HG03558 (cell line): ENCODE results near the gene ALDH1B1.

ENCODE experiments used
- ATAC-seq: cut with Tn5 transposase; IDR thresholded peaks from one replicate; pipeline ENCODE4 v1.9.1; 2021; ENCODE audit warnings: moderate number of reproducible peaks; ENCODE audit not compliant: unreplicated experiment; ENCODE audit errors: extremely low read depth

The ALDH1B1 gene

DNA sequence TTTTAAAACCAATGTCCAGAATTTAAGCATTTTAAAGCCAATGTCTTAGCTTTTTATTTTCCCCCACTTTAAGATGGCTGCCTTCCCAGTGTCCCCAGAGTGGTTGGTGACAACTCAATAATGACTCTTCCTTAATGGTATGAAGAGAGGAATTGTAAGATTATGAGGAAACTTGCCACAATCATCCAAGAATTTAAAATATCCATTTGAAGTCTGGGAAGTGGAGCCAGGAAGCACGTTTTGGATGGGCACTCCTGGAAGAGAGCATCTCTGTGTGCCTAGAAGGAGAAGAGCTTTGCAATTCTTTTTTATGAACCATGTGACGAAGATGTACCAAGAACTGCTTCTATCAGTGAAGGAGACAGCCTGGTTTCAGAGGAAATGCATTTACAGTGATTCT, 43.0 kb downstream of the ALDH1B1 start:
- no peak for ATAC-seq

DNA sequence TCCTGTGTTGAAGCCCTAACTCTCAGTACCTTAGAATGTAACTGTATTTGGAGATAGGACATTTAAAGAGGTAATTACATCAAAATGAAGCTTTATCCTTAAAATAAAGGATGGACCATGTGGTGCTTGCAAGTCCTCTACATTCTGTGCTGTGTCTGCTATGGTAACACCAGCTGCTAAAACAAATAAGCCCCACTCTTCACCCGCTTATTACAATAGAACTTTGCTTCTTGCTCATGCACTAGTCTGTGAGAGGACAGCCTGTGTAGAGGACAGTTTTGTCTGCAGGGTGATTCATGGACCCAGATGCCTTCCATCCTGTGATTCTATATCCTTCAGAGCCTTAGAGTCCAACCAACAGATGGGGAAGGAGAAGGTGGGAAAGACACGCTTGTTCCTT, 44.2 kb downstream of the ALDH1B1 start:
- no peak for ATAC-seq

DNA sequence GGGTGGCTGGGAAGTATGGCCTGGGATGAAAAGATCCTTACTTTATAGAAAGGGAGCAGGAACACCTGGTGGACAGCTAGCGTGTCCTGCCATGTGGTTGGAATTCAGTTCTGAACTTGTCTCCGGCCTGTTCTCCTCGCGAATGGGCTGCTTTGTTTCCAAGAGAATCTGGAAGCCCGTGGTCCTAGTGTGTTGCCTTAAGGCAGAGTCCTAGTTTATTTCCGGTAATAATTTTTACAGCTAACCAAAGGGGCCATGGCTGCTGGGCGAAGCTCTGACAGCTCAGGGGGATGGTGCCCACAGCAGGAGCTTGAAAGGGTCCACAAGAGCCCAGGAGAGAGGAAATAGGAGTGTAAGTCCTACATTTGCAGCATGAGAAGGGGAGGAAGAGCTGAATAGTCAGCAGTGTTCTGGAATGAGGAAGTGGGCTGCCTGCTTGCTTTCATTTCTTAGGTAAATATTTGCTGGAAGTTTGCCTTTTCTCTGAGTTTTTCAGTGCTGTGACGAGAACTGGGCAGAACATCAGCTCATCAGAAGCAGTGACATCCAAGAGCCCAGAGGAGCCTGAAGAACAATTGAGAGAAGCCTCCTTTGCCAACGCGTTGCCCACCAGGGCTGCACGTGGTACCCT, 44.8 kb downstream of the ALDH1B1 start:
- no peak for ATAC-seq

DNA sequence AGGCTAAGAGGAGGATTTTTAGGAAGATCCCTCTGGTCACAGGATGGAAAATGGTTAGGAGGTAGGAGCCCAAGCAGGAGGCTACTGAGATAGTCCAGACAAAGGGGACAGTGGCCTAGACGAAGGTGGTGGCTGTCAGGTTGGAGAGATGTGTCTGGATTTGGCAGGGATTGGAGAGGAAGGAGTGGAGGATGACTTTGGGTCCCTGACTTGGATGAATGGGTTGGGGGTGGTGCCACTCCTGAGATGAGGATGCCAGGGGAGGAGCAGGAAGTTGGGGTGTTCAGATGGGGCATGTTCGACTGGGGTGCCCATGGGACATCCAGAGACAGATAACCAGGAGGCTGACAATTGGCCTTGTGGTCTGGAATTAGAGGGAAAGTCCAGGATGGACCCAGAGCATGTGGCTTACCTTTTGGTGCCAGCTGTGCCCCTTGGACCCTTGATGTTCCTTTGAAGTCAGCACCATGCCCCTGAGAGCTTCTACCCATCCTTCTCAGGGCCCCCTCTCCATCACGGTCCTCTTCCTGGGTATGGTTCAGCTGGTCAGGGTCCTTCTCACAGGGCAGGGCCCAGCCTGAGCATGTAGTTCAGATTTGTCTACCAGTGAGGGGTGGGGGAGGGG, 46.9 kb downstream of the ALDH1B1 start:
- ATAC-seq, result no peak

DNA sequence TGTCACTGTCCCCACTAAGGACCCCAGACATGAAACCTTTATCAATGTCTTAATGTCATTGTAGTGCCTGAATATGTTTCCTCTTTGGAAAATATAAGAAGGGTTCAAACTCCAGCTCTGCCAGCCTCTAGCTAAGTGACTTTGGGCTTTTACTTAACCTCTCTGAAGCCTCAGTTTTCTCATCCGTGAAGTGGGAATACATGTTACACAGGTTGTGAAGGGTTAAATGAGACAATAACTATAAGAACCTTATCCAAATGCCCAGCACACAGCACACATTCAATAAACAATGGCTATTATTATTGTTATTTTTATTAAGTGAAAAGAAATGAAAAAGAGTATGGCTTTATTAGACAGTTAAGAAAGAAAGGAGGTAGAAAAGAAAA, 47.4 kb downstream of the ALDH1B1 start:
- no peak for ATAC-seq

DNA sequence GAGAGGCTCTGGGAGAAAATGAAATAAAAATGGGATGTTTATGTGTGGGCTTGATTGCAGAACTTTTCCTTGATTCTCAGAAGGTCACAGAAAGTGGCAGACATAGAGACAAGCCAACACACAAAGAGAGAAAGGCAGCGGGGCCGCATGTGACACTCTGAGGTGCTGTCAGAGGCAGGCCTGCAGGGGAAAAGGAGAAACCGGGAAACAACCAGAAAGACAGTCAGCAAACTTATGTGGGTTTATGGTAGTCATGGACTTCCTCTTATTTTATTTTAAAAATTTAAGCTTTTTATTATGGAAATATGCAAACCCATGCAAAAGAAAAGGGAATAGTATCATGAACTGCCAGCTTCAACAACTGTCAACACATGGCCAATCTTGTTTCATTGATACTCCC, 48.0 kb downstream of the ALDH1B1 start:
- ATAC-seq, result no peak

DNA sequence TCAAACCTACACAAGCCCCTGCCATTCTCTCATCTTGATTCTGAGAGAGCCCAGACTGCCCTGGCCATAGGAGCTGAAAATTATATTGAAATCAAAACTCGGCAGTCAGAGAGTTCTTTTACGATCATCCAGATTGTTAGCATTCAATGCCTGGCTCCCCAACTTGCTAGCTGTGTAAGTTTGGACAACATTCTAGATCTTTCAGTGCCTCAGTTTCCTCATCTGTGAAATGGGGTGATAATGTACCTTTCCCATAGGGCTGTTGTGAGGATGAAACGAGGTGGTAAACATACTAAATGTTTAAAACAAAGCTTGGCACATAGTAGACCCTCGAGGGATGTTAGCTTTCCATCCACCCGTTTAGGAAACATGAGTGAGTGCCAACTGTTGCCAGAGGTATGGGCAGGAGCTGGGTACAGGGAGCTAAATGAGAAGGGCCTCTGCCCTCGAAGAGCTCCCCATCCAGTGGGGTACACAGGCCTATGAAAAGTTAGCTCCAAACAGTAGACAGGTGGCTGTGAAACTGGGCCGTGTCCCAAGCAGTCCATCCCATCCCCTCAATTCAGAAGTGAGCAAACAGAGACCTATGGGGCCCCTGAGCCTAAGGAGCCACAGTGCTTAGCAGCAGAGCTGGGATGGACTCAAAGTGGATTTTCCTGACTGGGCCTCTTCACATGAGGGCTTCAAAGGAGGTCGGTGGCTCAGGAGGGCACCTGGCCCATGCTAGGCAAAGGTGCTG, 49.0 kb downstream of the ALDH1B1 start:
- no peak for ATAC-seq

DNA sequence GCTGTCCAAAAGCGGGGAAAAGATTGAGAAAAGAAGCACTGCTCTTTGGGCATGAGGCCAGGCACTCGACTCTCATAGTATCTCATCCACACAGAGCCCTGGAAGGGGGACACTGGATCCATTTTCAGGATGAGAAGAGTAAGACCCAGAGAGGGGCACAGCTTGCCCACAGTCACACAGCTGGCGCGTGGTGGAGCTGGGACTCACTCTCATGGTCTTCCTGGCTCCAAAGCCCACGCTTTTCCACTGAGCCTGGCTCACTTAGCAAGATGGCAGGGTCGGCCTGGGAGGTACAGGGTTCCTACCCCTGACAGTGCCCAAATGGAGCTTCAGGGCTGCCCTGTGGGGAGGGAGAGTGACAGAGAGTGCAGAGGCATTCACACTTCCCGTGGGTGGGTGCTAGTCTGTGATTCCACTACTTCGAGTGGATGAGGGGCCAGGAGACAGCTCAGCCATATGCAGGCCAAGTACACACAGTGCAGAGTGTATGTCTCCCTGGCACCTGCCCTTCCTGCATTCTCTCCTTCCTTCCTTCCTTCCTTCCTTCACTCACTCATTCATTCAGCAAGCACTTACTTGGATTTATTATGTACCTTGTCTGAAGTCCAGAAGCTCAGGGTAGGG, 50.1 kb downstream of the ALDH1B1 start:
- ATAC-seq, result no peak

DNA sequence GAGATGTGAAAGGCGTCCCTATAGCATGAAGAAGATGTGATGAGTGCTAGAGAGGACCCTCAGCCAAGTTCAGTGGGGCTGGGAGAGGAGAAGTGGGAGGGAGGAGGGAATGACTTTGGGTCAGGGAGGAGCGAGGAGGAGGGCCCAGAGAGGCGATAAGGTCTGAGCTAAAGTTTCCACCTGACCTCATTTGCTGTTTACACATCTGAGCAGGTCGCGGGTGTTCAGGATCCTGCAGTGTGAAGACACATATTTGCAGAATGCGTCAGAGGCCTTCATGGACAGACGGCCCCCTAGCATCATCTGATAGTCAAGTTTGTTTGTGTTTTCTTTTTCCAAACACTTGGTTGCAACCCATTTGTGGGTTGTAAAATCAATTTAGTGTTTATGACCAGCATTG, 50.7 kb downstream of the ALDH1B1 start:
- no peak for ATAC-seq

DNA sequence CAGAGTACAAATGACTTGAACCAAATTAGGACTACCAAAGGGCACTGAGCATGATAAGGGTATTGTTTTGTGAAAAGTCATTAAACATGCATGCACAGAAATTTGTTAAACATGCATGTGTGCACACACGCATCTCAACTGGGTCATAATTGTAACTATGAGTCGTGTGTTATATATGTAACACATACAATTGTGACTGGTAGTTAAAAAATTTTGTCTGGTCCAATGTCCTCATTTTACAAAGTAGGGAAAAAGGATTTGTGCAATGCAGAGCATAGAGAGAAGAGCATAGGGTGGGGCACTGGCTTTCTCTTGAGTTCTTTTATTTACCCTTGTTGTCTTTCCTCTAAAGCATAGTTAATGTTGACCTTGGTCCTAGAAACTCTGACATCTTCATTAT, 51.1 kb downstream of the ALDH1B1 start:
- no peak for ATAC-seq

DNA sequence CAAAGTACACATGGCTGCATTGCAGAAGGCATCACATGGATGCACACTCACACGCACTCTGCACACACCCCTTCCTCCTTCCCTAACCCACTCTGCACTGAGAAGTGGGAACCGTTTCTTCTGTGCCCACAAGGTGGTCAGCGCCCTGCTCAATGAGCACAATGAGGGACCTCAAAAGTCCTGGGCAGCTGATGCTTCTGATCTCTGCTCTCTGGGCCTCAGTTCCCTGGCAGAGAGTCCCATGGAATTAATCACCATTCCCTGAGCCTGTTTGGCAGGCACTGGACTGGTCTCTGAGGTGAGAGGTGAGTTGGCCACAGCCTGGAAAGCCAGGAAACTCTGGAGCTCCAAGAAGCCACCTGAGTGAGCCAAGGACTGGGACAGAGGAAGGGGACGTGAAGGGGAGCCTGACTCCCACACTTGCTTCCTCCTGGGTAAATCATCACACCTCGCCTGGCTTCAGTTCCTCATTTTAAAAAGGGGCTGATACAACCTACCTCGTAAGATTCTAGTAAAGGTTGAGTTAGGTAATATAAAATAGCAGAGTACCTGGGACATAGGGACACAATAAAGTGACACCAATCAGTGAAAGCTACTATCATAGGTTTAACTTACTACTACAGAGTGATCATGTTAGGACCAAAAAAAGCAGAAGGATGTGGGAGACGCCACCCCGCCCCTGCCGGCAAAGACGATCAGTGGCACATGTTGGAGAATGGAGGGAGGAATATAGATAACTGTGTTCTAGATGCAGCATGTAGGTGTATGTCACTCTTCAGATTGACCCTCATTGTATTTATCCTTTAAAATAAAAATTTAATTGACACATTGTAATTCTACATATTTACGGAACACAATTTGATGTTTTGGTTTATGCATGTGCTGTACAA, 52.9 kb downstream of the ALDH1B1 start:
- ATAC-seq, result no peak

DNA sequence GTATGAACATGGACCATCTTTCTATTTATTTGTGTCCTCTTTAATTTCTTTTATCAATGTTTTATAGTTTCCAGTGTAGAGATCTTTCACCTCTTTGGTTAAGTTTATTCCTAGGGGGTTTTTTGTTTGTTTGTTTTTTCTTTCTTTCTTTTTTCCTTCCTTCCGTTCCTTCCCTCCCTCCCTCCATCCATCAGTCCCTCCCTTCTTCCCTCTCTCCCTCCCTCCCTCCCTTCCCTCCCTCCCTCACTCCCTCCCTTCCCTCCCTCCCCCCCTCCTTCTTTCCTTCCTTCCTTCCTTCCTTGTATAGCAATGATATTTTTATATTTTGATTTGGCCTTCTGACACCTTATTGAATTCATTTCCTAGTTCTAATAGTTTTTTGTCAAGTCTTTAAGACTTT, 55.2 kb downstream of the ALDH1B1 start:
- no peak for ATAC-seq
